SH-SY5Y (cell line): ENCODE measurements around the gene AMBP.

Source experiments
- GATA2 ChIP-seq: IDR thresholded peaks from 2 replicates; pipeline ENCODE4 v1.6.1; 2011; ENCODE audit warnings: mild to moderate bottlenecking, low read depth, low read length
- GATA3 ChIP-seq: IDR thresholded peaks from 2 replicates; pipeline ENCODE4 v1.6.1; 2011; ENCODE audit warnings: low read depth, mild to moderate bottlenecking, low read length, moderate library complexity

- TF ChIP-seq GATA2 (no peak), GATA3 (no peak)
Observed at GRCh38 chr9:114121227-114122135, 43.4 kb upstream of the AMBP start.
